ENCODE measurements around the gene MMP1.

- TF ChIP-seq, protein P1, sequence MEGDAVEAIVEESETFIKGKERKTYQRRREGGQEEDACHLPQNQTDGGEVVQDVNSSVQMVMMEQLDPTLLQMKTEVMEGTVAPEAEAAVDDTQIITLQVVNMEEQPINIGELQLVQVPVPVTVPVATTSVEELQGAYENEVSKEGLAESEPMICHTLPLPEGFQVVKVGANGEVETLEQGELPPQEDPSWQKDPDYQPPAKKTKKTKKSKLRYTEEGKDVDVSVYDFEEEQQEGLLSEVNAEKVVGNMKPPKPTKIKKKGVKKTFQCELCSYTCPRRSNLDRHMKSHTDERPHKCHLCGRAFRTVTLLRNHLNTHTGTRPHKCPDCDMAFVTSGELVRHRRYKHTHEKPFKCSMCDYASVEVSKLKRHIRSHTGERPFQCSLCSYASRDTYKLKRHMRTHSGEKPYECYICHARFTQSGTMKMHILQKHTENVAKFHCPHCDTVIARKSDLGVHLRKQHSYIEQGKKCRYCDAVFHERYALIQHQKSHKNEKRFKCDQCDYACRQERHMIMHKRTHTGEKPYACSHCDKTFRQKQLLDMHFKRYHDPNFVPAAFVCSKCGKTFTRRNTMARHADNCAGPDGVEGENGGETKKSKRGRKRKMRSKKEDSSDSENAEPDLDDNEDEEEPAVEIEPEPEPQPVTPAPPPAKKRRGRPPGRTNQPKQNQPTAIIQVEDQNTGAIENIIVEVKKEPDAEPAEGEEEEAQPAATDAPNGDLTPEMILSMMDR (IDR thresholded peaks at IDR 0.05): no peak
- TF ChIP-seq E2F1 (CRISPR knock-in tag; IDR thresholded peaks at IDR 0.05): no peak
- no peak for TF ChIP-seq ERG (CRISPR knock-in tag; IDR thresholded peaks at IDR 0.05)
- TF ChIP-seq, protein P2, sequence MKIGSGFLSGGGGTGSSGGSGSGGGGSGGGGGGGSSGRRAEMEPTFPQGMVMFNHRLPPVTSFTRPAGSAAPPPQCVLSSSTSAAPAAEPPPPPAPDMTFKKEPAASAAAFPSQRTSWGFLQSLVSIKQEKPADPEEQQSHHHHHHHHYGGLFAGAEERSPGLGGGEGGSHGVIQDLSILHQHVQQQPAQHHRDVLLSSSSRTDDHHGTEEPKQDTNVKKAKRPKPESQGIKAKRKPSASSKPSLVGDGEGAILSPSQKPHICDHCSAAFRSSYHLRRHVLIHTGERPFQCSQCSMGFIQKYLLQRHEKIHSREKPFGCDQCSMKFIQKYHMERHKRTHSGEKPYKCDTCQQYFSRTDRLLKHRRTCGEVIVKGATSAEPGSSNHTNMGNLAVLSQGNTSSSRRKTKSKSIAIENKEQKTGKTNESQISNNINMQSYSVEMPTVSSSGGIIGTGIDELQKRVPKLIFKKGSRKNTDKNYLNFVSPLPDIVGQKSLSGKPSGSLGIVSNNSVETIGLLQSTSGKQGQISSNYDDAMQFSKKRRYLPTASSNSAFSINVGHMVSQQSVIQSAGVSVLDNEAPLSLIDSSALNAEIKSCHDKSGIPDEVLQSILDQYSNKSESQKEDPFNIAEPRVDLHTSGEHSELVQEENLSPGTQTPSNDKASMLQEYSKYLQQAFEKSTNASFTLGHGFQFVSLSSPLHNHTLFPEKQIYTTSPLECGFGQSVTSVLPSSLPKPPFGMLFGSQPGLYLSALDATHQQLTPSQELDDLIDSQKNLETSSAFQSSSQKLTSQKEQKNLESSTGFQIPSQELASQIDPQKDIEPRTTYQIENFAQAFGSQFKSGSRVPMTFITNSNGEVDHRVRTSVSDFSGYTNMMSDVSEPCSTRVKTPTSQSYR (CRISPR knock-in tag; IDR thresholded peaks at IDR 0.05): no peak
- TF ChIP-seq ZBTB43 (CRISPR knock-in tag; IDR thresholded peaks at IDR 0.05): no peak
- TF ChIP-seq NFE2L1 (CRISPR knock-in tag; IDR thresholded peaks at IDR 0.05): no peak
- no peak for TF ChIP-seq ZBTB21 (CRISPR knock-in tag; IDR thresholded peaks at IDR 0.05; ENCODE audit: borderline replicate concordance)
- no peak for TF ChIP-seq MAX (CRISPR knock-in tag; IDR thresholded peaks at IDR 0.05)
- TF ChIP-seq ELF4 (CRISPR knock-in tag; IDR thresholded peaks at IDR 0.05; ENCODE audit: low read depth): no peak
- no peak for TF ChIP-seq MLX (CRISPR knock-in tag; IDR thresholded peaks at IDR 0.05)
- TF ChIP-seq, protein P3, sequence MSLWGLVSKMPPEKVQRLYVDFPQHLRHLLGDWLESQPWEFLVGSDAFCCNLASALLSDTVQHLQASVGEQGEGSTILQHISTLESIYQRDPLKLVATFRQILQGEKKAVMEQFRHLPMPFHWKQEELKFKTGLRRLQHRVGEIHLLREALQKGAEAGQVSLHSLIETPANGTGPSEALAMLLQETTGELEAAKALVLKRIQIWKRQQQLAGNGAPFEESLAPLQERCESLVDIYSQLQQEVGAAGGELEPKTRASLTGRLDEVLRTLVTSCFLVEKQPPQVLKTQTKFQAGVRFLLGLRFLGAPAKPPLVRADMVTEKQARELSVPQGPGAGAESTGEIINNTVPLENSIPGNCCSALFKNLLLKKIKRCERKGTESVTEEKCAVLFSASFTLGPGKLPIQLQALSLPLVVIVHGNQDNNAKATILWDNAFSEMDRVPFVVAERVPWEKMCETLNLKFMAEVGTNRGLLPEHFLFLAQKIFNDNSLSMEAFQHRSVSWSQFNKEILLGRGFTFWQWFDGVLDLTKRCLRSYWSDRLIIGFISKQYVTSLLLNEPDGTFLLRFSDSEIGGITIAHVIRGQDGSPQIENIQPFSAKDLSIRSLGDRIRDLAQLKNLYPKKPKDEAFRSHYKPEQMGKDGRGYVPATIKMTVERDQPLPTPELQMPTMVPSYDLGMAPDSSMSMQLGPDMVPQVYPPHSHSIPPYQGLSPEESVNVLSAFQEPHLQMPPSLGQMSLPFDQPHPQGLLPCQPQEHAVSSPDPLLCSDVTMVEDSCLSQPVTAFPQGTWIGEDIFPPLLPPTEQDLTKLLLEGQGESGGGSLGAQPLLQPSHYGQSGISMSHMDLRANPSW (CRISPR knock-in tag; conservative IDR thresholded peaks at IDR 0.05; ENCODE audit: low read depth): no peak
Measured at GRCh38 chr11:102798012-102798746, at the start of gene MMP1.

Measured in WTC11 (cell line).